ENCODE measurements around the gene ZFYVE27. TPM values are rescaled to one million over a fixed set of nuclear protein-coding genes. Genes with fewer than 3 reads are reported as not detected.

Gene ZFYVE27
- polyA plus RNA-seq, 3 donors, result 6.2 to 31.1 (median 9.7) TPM

GRCh38 chr10:97747573-97747972 lies 10.6 kb downstream of the ZFYVE27 start:
- Histone ChIP-seq H2AFZ (ENCODE audit: insufficient read depth, low read depth, low read length, poor library complexity, severe bottlenecking) (no peak overlapping the region), H3K4me2 (replicated peaks; ENCODE audit: extremely low read depth, low read length, poor library complexity, severe bottlenecking) (no peak overlapping the region), H3K4me3 (replicated peaks in 1 of 3; ENCODE audit: low read depth in 2 of 3, low read length in 3 of 3) (no peak overlapping the region), H3K27ac (ENCODE audit: low read depth in 1 of 2, low read length in 2 of 2) (no peak overlapping the region), H3K79me2 (ENCODE audit: insufficient read depth, low read length) (peaks cover 5% of the 10 kb centered on the region), H3K4me1 (ENCODE audit: control insufficient read depth in 1 of 2, insufficient read depth in 2 of 2, low read length in 2 of 2) (no peaks in the 10 kb centered on the region), H3K27me3 (ENCODE audit: control insufficient read depth in 2 of 2, insufficient read depth in 2 of 2, low read length in 2 of 2) (no peaks in the 10 kb centered on the region), H3K9me3 (replicated peaks in 1 of 2; ENCODE audit: control insufficient read depth in 1 of 2, insufficient read depth in 1 of 2, low read length in 2 of 2) (no peaks in the 10 kb centered on the region), H3K9ac (ENCODE audit: insufficient read depth, low read length, poor library complexity, severe bottlenecking) (no peak overlapping the region), H4K20me1 (ENCODE audit: insufficient read depth, low read length) (peaks cover 34% of the 10 kb centered on the region), H3K36me3 (replicated peaks in 1 of 2; ENCODE audit: control insufficient read depth in 1 of 2, insufficient read depth in 2 of 2, low read length in 2 of 2) (peaks cover 93 to 99% of the 10 kb centered on the region in 2 donors)
- no peak for DNase-seq
- Mint-ChIP-seq H3K27me3 (ENCODE audit: low read depth in 3 of 3) (no peaks in the 10 kb centered on the region), H3K9me3 (no peaks in the 10 kb centered on the region), H3K4me1 (no peaks in the 10 kb centered on the region), H3K27ac (no peak overlapping the region), H3K36me3 (peaks cover 88 to 92% of the 10 kb centered on the region in 2 donors), H3K4me3 (no peak overlapping the region)
- no peak for TF ChIP-seq CTCF (IDR thresholded peaks at IDR 0.05)
- intact Hi-C loops (cut with micrococcal nuclease), result no loop called here
- WGBS (ENCODE audit: insufficient coverage), result 100% methylated on average over 1 of the region's 1 CpG

DNA sequence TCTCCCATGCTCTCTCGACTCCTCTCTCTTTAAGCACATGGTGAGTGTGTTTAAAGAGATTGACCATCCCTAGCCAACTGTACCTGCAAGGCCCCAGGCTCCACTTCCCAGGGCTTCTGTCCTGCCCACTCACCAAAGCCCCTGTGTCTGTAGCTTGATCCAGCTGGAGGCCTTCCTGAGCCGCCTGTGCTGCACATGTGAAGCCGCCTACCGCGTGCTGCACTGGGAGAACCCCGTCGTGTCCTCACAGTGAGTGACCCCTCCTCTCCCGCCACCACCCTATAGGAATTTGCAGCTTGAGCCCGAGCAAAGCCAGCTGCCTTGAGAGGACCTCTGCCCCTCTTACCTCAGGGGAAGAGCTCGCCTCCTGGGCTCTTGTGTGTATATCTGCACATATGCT lies 11.2 kb downstream of the ZFYVE27 start:
- Histone ChIP-seq H3K4me1 (ENCODE audit: control insufficient read depth in 1 of 2, insufficient read depth in 2 of 2, low read length in 2 of 2) (no peaks in the 10 kb centered on the region), H3K9ac (ENCODE audit: insufficient read depth, low read length, poor library complexity, severe bottlenecking) (no peak overlapping the region), H2AFZ (ENCODE audit: insufficient read depth, low read depth, low read length, poor library complexity, severe bottlenecking) (no peak overlapping the region), H3K4me2 (replicated peaks; ENCODE audit: extremely low read depth, low read length, poor library complexity, severe bottlenecking) (no peak overlapping the region), H3K27ac (ENCODE audit: low read depth in 1 of 2, low read length in 2 of 2) (no peak overlapping the region), H3K36me3 (replicated peaks in 1 of 2; ENCODE audit: control insufficient read depth in 1 of 2, insufficient read depth in 2 of 2, low read length in 2 of 2) (peaks cover 93 to 99% of the 10 kb centered on the region in 2 donors), H3K27me3 (ENCODE audit: control insufficient read depth in 2 of 2, insufficient read depth in 2 of 2, low read length in 2 of 2) (no peaks in the 10 kb centered on the region), H4K20me1 (ENCODE audit: insufficient read depth, low read length) (peaks cover 30% of the 10 kb centered on the region), H3K9me3 (replicated peaks in 1 of 2; ENCODE audit: control insufficient read depth in 1 of 2, insufficient read depth in 1 of 2, low read length in 2 of 2) (no peaks in the 10 kb centered on the region), H3K4me3 (replicated peaks in 1 of 3; ENCODE audit: low read depth in 2 of 3, low read length in 3 of 3) (no peak overlapping the region), H3K79me2 (ENCODE audit: insufficient read depth, low read length) (no peaks in the 10 kb centered on the region)
- intact Hi-C loops (cut with micrococcal nuclease), result no loop called here
- Mint-ChIP-seq H3K9me3 (no peaks in the 10 kb centered on the region), H3K27me3 (ENCODE audit: low read depth in 3 of 3) (no peaks in the 10 kb centered on the region), H3K36me3 (peaks cover 89 to 93% of the 10 kb centered on the region in 2 donors), H3K4me3 (no peak overlapping the region), H3K27ac (no peak overlapping the region), H3K4me1 (no peaks in the 10 kb centered on the region)
- DNase-seq, result no peak
- WGBS (ENCODE audit: insufficient coverage), result 92% methylated on average over 8 of the region's 10 CpGs
- TF ChIP-seq CTCF (IDR thresholded peaks at IDR 0.05), result no peak
